ENCODE data around the gene TLR5. TPM values are rescaled to one million over a fixed set of nuclear protein-coding genes. Genes with fewer than 3 reads are reported as not detected.

The TLR5 gene
- polyA plus RNA-seq, 1 donor from 2014 or later: not detected

DNA sequence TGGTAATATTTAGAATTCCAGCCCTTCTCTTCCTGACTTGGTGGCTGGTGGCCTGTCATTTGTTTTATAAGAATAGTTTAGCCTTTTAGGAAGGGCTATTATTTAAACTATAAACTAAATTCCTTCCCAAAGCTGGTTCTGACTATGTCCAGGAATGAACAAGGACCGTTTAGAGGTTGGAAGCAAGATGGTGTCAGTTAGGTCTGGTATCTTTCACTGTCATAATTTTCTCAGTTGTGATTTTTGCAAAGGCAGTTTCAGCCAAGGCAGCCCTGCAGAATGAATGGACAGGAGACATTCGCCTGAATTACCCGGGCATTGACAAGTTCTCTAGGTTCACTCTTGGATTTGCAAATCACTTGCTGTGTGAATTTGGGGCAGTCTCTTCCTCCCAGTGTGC is 67.2 kb downstream of the TLR5 start:
- H4K20me1 ChIP-seq (ENCODE audit: insufficient read depth): no peaks in the 10 kb centered on the region
- no peak overlapping the region for H3K4me3 ChIP-seq (ENCODE audit: low read length)
- no peaks in the 10 kb centered on the region for H3K36me3 ChIP-seq (ENCODE audit: insufficient read depth, low read length)
- no peak overlapping the region for H3K27ac ChIP-seq (ENCODE audit: low read length)
- no peak overlapping the region for H3K9ac ChIP-seq (ENCODE audit: low read length)
- H3K79me2 ChIP-seq (replicated peaks; ENCODE audit: insufficient read depth, low read length): no peaks in the 10 kb centered on the region
- H3K4me2 ChIP-seq (ENCODE audit: low read length): no peak overlapping the region
- TF ChIP-seq, protein P1, sequence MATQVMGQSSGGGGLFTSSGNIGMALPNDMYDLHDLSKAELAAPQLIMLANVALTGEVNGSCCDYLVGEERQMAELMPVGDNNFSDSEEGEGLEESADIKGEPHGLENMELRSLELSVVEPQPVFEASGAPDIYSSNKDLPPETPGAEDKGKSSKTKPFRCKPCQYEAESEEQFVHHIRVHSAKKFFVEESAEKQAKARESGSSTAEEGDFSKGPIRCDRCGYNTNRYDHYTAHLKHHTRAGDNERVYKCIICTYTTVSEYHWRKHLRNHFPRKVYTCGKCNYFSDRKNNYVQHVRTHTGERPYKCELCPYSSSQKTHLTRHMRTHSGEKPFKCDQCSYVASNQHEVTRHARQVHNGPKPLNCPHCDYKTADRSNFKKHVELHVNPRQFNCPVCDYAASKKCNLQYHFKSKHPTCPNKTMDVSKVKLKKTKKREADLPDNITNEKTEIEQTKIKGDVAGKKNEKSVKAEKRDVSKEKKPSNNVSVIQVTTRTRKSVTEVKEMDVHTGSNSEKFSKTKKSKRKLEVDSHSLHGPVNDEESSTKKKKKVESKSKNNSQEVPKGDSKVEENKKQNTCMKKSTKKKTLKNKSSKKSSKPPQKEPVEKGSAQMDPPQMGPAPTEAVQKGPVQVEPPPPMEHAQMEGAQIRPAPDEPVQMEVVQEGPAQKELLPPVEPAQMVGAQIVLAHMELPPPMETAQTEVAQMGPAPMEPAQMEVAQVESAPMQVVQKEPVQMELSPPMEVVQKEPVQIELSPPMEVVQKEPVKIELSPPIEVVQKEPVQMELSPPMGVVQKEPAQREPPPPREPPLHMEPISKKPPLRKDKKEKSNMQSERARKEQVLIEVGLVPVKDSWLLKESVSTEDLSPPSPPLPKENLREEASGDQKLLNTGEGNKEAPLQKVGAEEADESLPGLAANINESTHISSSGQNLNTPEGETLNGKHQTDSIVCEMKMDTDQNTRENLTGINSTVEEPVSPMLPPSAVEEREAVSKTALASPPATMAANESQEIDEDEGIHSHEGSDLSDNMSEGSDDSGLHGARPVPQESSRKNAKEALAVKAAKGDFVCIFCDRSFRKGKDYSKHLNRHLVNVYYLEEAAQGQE (IDR thresholded peaks at IDR 0.05; ENCODE audit: borderline replicate concordance): no peak
- TF ChIP-seq POLR2AphosphoS5 (IDR thresholded peaks at IDR 0.05) (no peak), MXI1 (conservative IDR thresholded peaks at IDR 0.05; ENCODE audit: poor library complexity, severe bottlenecking) (no peak), EZH2 (IDR thresholded peaks at IDR 0.05; ENCODE audit: borderline replicate concordance, insufficient read depth, low read length, poor library complexity, severe bottlenecking) (no peak), TAF1 (IDR thresholded peaks at IDR 0.05; ENCODE audit: low read depth) (no peak), RAD21 (conservative IDR thresholded peaks at IDR 0.05) (no peak), SMC3 (conservative IDR thresholded peaks at IDR 0.05; ENCODE audit: poor library complexity) (no peak), CTCF (IDR thresholded peaks at IDR 0.05; ENCODE audit: poor library complexity, severe bottlenecking) (no peak), EP300 (conservative IDR thresholded peaks at IDR 0.05; ENCODE audit: poor library complexity, severe bottlenecking) (no peak)
- no peaks in the 10 kb centered on the region for H3K27me3 ChIP-seq (ENCODE audit: insufficient read depth, low read depth, low read length)
- H3K9me2 ChIP-seq (ENCODE audit: insufficient read depth, low read length): no peaks in the 10 kb centered on the region
- H2AFZ ChIP-seq (ENCODE audit: low read depth, low read length): no peak overlapping the region
- no peaks in the 10 kb centered on the region for H3F3A ChIP-seq (ENCODE audit: insufficient read depth, low read length, poor library complexity, severe bottlenecking)
- H3K9me3 ChIP-seq (ENCODE audit: low read length): no peaks in the 10 kb centered on the region

DNA sequence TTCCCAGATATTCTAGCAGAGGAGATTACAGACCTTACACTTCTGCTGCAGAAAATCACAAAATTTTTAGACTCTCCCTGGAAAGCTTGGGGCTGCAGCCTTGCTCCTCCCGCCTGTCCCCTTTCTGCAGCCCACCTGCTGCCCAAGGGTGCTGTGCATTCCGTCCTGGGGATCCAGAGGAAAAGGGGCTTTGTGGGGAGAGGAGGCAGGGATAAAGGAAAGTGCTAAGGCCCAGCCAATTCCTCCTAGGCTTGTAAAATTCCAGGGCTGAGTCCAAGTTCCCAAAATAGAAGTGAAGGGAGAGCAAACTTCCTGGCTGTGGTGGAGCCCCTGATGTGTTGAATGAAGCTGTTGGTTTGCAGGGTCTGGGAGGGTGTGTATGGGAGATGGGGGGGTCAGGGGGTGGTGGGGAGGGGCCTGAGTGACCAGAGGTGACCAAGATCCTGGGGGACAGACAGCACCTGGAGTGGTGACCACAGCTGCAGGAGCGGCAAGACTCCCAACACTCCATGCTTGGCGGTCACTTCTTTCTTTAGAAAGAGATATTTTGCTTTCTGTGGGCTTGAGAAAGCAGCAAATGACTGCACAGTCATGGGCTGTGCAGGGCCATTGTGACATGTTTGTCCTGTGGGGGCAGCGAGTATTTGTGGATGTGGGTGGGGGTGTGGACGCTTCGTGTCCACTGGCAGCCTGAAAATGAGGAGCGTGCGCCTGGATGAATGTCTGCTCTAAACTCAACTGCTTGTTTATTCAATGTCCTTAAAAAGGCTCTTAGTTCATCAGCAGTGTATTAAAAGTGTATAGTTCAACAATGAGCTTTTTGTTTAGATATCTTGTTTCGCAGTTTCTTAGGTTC is 68.4 kb downstream of the TLR5 start:
- no peaks in the 10 kb centered on the region for H3K9me2 ChIP-seq (ENCODE audit: insufficient read depth, low read length)
- no peak overlapping the region for H3K9ac ChIP-seq (ENCODE audit: low read length)
- no peaks in the 10 kb centered on the region for H3K36me3 ChIP-seq (ENCODE audit: insufficient read depth, low read length)
- H3F3A ChIP-seq (ENCODE audit: insufficient read depth, low read length, poor library complexity, severe bottlenecking): no peaks in the 10 kb centered on the region
- no peaks in the 10 kb centered on the region for H3K9me3 ChIP-seq (ENCODE audit: low read length)
- no peaks in the 10 kb centered on the region for H4K20me1 ChIP-seq (ENCODE audit: insufficient read depth)
- no peak overlapping the region for H2AFZ ChIP-seq (ENCODE audit: low read depth, low read length)
- TF ChIP-seq RAD21 (conservative IDR thresholded peaks at IDR 0.05) (no peak), POLR2AphosphoS5 (IDR thresholded peaks at IDR 0.05) (no peak), MXI1 (conservative IDR thresholded peaks at IDR 0.05; ENCODE audit: poor library complexity, severe bottlenecking) (no peak), EP300 (conservative IDR thresholded peaks at IDR 0.05; ENCODE audit: poor library complexity, severe bottlenecking) (no peak), CTCF (IDR thresholded peaks at IDR 0.05; ENCODE audit: poor library complexity, severe bottlenecking) (no peak), TAF1 (IDR thresholded peaks at IDR 0.05; ENCODE audit: low read depth) (no peak), EZH2 (IDR thresholded peaks at IDR 0.05; ENCODE audit: borderline replicate concordance, insufficient read depth, low read length, poor library complexity, severe bottlenecking) (no peak), SMC3 (conservative IDR thresholded peaks at IDR 0.05; ENCODE audit: poor library complexity) (no peak)
- TF ChIP-seq, protein P1 (IDR thresholded peaks at IDR 0.05; ENCODE audit: borderline replicate concordance): no peak
- no peaks in the 10 kb centered on the region for H3K79me2 ChIP-seq (replicated peaks; ENCODE audit: insufficient read depth, low read length)
- H3K4me3 ChIP-seq (ENCODE audit: low read length): no peak overlapping the region
- H3K4me2 ChIP-seq (ENCODE audit: low read length): no peak overlapping the region
- H3K27me3 ChIP-seq (ENCODE audit: insufficient read depth, low read depth, low read length): no peaks in the 10 kb centered on the region
- H3K27ac ChIP-seq (ENCODE audit: low read length): no peak overlapping the region
